RWPE2 (cell line): ENCODE data around the gene LRGUK.

ENCODE experiments used
- ATAC-seq: fragments of 200-7000 bp; cut with Tn5 transposase; 3 replicates; pipeline ENCODE4 v1.9.1; 2021; ENCODE audit warnings: low read depth
- DNase-seq: peaks from one replicate; pipeline ENCODE4 v3.0.0-alpha.2; 2020; ENCODE audit warnings: low spot score
- H3K27ac ChIP-seq: fragments of 450-650 bp; 2 replicates; pipeline ENCODE4 v1.5.1; 2017; ENCODE audit warnings: mild to moderate bottlenecking; ENCODE audit not compliant: poor library complexity, severe bottlenecking
- H3K27me3 ChIP-seq: fragments of 250-450 bp; sonication (Bioruptor Pico); 2 replicates; pipeline ENCODE4 v1.5.1; 2021; ENCODE audit warnings: mild to moderate bottlenecking, moderate library complexity; ENCODE audit not compliant: insufficient read depth, poor library complexity, severe bottlenecking
- H3K36me3 ChIP-seq: fragments of 250-450 bp; sonication (Bioruptor Pico); 2 replicates; pipeline ENCODE4 v1.5.1; 2020; ENCODE audit warnings: low read depth, mild to moderate bottlenecking, moderate library complexity
- H3K4me1 ChIP-seq: fragments of 250-450 bp; sonication (Bioruptor Pico); 2 replicates; pipeline ENCODE4 v1.5.1; 2021; ENCODE audit warnings: mild to moderate bottlenecking, moderate library complexity; ENCODE audit not compliant: insufficient read depth, poor library complexity, severe bottlenecking
- H3K4me3 ChIP-seq: fragments of 250-450 bp; sonication (Bioruptor Pico); 2 replicates; pipeline ENCODE4 v1.5.1; 2021; ENCODE audit warnings: mild to moderate bottlenecking, moderate library complexity; ENCODE audit not compliant: severe bottlenecking
- H3K9me3 ChIP-seq: fragments of 250-450 bp; sonication (Bioruptor Pico); 2 replicates; pipeline ENCODE4 v1.5.1; 2021; ENCODE audit warnings: mild to moderate bottlenecking, moderate library complexity; ENCODE audit not compliant: severe bottlenecking
- CTCF ChIP-seq: fragments of 450-650 bp; IDR thresholded peaks from one replicate; pipeline ENCODE4 v1.5.1; 2017; ENCODE audit warnings: mild to moderate bottlenecking, moderate library complexity; ENCODE audit not compliant: poor library complexity, severe bottlenecking

LRGUK gene

GRCh38 chr7:134312717-134313116, 185.6 kb downstream of the LRGUK start:
- DNase-seq: no peak
- no peak overlapping the region for H3K4me3 ChIP-seq
- no peak for ATAC-seq

GRCh38 chr7:134313543-134313942, 186.4 kb downstream of the LRGUK start:
- Histone ChIP-seq H3K4me1 (no peaks in the 10 kb centered on the region), H3K36me3 (no peaks in the 10 kb centered on the region), H3K9me3 (no peaks in the 10 kb centered on the region), H3K27ac (no peak overlapping the region), H3K4me3 (no peak overlapping the region), H3K27me3 (no peaks in the 10 kb centered on the region)
- ATAC-seq (no peak), DNase-seq (no peak)
- TF ChIP-seq CTCF: no peak

More at GRCh38 chr7:134312717-134313116, 185.6 kb downstream of the LRGUK start:
- TF ChIP-seq CTCF: no peak
- no peak overlapping the region for H3K27ac ChIP-seq
- H3K27me3 ChIP-seq: no peaks in the 10 kb centered on the region
- no peaks in the 10 kb centered on the region for H3K4me1 ChIP-seq
- no peaks in the 10 kb centered on the region for H3K9me3 ChIP-seq
- H3K36me3 ChIP-seq: no peaks in the 10 kb centered on the region
